Hematopoietic multipotent progenitor cell treated with erythropoietin and hydrocortisone succinate and interleukin-3 and kit ligand, for 4 days (in vitro differentiated cells): ENCODE data around the gene VPS18.

Source experiments
- DNase-seq: peaks from one replicate; pipeline ENCODE4 v3.0.0-alpha.2; 2015

VPS18 gene

GRCh38 chr15:40870716-40871115, 23.5 kb upstream of the VPS18 start:
- no peak for DNase-seq

- no peak for DNase-seq
Measured at GRCh38 chr15:40871749-40872617, 22.3 kb upstream of the VPS18 start.

GRCh38 chr15:40872791-40873693, 21.2 kb upstream of the VPS18 start:
- DNase-seq, result no peak

DNA sequence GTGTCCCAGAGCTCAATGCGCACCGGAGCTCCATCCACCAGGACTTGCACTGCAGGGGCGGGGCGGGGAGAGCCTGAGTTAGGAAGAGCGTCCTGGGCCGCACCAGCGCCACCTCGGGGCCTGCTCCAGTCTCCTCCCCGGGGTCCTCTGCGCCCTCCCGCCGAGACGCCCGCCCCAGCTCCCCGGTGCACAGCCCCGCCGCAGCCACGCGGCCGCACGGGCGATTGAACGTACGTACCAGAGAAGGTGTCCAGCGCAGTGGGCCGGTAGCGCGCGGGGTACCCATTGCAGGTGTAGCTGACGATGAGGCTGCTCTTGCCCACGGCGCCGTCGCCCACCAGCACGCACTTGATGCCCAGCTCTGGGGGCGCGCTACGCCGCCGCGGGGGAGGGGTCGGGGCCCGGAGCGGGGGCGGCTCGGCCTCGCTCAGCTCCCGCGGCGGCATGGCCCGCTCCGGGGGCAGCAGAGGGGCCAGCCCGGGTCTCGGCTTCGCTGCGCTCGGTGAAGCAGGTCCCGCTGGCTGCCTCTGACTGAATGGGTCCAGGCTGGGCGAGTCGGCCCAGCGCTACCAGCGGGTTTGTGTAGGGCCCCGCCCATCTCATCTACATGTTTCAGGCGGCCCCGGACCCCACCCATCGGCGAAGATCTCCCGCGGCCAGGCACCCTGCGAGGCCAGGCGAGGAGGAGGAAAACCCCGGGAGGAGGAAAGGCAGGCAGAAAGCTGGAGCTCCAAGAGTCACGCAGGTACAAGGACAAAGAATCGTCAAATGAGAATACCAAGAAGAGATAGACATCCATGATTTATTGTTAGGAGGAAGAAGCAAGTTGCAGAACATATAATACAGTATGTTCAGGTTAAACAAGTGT, 20.3 kb upstream of the VPS18 start, which contains the start of gene RHOV:
TSS of gene RHOV (minus strand) at position 541 of the 868 bp plus-strand sequence. CDS start at position 446, 95 bp downstream.
- DNase-seq, result peak; percentile 81

GRCh38 chr15:40875991-40876730, 18.1 kb upstream of the VPS18 start:
- DNase-seq, result no peak

DNA sequence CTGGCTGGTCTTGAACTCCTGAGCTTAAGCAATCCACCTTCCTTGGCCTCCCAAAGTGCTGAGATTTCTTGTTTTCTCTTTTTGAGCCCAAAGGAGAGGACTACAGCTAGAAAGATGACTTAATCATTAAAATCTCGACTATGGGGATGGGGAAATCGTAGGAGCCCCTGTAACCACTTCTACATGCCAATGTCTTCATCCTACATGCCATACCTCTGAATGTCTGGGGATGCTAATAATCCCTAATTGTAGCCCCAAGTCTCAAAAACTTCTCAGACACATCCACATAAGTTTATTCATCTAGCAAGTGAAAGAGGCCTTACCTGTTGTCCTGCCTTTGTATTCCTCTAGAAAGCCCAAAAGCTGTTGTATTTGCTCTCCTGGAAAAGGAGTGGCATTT, 16.6 kb upstream of the VPS18 start:
- DNase-seq, result no peak

DNA sequence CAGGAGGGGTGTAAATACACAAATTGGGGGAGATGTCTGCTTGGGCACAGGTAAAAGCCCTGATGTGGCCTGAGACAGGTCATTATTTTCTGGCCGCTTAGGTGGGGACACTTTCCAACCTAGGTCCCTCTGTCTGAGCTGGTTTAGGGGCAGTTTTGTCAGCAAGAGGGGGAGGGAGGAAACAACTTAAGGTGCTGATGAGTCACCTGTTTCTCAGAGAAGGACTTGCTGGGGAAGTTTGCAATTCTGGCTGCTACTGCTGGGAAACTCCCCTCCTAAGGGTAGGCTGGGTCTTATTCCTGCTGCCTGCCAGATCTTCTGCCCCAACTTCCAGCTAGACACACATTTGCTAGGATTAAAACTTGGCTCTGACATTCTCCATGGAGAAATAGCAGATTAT, 15.5 kb upstream of the VPS18 start:
- DNase-seq, result no peak

DNA sequence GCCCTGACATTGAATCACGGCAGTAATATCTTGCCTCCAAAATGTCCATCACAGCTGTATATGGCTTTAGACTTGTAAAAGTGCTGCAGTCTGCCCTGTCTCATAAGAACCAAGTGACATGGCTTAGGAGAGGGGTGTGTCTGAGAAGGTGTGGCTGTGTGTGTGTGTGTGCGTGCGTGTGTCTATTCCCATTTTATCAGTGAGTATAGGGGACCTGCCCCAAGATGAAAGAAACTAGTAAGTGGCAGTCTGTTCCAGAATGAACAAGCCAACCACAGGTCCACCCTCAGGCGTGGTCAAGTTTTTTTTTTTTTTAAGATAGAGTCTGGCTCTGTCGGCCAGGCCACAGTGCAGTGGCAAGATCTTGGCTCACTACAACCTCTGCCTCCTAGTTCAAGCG, 14.6 kb upstream of the VPS18 start:
- DNase-seq, result peak; percentile 80

GRCh38 chr15:40881351-40881750, 12.9 kb upstream of the VPS18 start:
- no peak for DNase-seq

DNA sequence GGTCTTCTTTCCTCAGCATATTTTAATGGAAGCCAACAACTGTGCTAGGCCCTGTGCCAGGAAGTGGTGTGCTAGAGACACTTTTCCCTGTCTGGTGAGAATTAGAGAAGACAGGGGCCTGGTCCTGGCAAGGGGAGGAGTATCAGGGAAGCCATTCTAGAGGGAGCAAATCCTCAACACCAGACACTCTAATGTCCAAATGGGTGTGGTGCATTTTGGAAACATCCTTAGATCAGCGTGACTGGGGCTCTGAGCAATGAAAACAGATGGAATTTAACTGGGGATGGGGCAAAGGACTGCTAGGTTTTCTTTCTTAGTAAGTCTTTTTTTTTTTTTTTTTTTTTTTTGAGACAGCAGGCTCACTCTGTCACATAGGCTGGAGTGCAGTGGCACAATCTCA, 7.7 kb upstream of the VPS18 start:
- no peak for DNase-seq

- DNase-seq, result no peak
Measured at GRCh38 chr15:40889112-40889511, 5.1 kb upstream of the VPS18 start.

DNA sequence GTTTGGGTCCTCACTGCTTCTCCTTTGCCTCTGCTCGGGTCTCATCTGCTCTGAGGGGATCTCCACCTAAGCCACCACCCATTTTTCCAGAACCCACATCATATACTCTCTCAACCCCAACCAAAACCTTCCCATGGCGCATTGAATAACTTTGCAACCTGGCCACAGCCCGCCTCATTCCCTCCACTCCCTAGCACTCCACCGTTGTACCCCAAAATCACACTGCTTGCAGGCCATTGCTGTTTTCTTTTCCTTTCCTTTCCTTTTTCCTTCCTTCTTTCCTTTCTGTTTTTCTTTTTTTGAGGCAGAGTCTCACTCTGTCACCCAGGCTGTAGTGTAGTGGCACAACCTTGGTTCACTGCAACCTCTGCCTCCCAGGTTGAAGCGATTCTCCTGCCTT, 3.1 kb upstream of the VPS18 start:
- DNase-seq, result no peak

DNA sequence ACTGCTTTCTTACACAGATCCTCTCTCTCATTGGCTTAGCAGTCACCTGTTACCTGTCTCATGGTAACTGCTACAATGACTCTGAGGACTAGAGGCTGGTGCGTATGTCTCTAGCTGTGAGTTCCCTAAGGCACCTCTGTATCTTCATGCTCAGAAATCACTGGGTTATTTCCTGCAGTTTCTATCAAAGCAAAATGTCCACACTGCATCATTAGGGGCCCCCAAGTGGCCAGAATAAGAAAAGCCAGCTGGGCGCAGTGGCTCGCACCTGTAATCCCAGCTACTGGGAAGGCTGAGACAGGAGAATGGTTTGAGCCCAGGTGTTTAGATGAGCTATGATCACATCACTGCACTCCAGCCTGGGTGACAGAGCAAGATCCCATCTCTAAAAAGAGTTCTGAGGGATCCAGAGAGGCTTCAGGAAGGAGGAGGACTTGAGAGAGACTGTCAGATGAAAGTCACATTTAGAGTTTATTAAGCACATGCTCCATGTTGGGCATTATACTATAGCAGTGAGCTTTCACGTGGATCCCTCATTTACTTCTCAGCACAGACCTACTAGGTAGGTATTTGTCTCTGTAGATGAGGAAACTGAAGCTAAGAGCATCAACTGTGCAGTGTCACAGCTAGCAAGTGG, 2.3 kb upstream of the VPS18 start:
- DNase-seq, result peak; percentile 76

DNA sequence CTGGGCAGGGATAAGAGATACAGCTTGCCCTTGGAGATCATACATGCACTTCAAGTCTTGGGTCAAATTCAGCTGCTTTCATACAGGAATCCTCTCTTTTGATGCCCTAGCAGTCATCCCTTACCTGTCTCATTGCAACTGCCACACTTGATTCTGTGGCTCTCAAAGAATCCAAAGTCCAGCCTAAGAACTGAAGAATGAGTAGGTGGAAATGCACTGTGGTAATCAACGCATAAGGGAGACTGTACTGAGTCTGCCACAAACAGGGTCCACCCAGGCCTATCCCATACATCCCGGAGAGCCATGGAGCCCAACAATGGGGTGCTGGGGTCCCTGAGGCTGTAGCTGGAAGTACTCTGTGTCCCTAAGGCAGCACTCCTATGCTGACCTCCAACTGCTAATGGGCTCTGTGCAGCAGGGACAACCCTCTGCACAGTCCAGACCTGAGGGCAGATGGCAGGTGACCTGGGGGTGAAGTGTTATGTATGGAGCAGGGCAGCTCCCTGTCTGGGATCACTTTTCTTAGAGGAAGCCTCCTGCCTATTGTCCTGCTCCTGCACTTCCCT, 1.7 kb upstream of the VPS18 start:
- no peak for DNase-seq

GRCh38 chr15:40893019-40893670, 1.1 kb upstream of the VPS18 start:
- DNase-seq, result no peak

DNA sequence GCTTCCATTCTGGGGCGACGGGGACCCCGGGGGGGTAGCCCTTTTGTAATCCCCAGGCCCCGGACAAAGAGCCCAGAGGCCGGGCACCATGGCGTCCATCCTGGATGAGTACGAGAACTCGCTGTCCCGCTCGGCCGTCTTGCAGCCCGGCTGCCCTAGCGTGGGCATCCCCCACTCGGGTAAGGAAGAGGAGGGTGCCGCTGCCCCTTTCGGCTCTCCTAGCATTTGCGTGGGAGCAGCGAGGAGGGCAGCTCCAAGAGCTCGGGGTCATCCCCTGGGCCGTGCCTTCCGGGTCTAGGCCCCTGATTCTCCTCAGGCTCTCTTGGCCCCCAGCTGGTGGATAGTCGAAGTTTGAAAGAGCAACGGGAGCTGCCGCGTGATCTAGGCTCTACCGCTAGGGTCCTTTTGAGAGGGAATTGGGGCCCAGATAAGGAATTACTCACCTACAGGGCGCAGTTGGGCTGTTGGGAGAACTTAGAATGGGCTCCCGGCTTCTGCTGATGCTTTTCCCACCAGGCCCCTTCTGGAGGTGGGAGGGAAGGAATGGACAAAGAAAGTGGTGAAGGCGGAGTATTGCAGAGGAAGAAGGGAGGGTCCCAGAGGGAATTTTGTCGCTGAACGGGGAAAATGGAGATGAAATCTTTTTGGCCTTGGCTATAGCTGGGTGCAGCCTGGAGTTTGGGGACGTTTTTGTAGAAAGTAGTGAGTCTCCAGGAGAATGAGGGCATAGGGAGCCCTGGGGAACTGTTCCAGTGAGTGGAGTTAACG, 615 bp downstream of the VPS18 start:
- peak; percentile 95 for DNase-seq

GRCh38 chr15:40899536-40900207, 5.4 kb downstream of the VPS18 start:
- DNase-seq, result no peak

- no peak for DNase-seq
Measured at GRCh38 chr15:40900256-40901052, 6.2 kb downstream of the VPS18 start.
